ENCODE data around the gene WDR41.

WDR41 gene

DNA sequence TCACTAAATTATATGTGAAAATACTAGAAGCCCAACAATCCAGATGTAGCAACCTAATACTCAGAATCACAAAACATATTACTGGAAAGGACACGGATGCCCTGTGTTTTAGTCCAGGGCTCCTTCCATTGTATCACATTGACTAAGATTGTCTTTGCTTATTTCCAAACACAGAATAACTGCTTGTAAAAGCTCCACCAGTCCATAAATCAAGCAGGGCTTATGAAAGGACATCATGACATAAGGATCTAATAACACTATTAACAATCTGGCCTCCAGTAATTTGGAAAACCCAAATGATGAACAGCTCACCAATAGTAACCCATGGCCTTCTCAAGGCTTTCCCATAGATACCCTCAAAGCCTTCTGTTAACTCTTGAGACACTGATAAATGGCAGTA, 39.8 kb downstream of the WDR41 start:
- peaks cover 23 to 47% (median 34%) of the 10 kb centered on the region in 3 donors for H3K36me3 ChIP-seq
- no peak overlapping the region for H3K4me3 ChIP-seq
- no peaks in the 10 kb centered on the region for H3K27me3 ChIP-seq
- H3K9me3 ChIP-seq: no peaks in the 10 kb centered on the region
- intact Hi-C loops (cut with DNase I; ENCODE audit: low total_unique reads): no loop called here
- H3K27ac ChIP-seq: no peak overlapping the region
- TF ChIP-seq, protein P1, sequence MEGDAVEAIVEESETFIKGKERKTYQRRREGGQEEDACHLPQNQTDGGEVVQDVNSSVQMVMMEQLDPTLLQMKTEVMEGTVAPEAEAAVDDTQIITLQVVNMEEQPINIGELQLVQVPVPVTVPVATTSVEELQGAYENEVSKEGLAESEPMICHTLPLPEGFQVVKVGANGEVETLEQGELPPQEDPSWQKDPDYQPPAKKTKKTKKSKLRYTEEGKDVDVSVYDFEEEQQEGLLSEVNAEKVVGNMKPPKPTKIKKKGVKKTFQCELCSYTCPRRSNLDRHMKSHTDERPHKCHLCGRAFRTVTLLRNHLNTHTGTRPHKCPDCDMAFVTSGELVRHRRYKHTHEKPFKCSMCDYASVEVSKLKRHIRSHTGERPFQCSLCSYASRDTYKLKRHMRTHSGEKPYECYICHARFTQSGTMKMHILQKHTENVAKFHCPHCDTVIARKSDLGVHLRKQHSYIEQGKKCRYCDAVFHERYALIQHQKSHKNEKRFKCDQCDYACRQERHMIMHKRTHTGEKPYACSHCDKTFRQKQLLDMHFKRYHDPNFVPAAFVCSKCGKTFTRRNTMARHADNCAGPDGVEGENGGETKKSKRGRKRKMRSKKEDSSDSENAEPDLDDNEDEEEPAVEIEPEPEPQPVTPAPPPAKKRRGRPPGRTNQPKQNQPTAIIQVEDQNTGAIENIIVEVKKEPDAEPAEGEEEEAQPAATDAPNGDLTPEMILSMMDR (IDR thresholded peaks at IDR 0.05): no peak
- DNase-seq: no peak
- no peaks in the 10 kb centered on the region for H3K4me1 ChIP-seq

DNA sequence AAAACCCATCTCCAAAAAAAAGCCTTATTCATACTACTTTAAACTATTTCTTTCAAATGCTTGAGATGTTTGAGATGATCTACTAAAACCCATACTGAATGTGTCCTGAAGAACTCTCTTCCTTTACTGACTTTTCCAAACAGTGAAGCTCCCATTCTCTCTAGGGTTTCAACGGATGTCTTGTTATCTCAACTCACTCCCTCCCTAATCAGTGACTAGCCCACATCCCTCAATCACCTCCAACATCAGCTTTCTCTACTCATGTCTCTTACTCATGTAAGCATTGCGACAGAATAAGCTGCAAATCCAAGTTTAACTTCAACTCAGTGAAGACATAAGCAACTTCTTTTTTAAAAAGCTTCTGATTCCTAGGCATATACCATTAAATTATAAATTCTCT, 42.1 kb downstream of the WDR41 start:
- H3K36me3 ChIP-seq: peaks cover 29 to 50% (median 35%) of the 10 kb centered on the region in 3 donors
- TF ChIP-seq, protein P1 (IDR thresholded peaks at IDR 0.05): no peak
- intact Hi-C loops (cut with DNase I; ENCODE audit: low total_unique reads): no loop called here

DNA sequence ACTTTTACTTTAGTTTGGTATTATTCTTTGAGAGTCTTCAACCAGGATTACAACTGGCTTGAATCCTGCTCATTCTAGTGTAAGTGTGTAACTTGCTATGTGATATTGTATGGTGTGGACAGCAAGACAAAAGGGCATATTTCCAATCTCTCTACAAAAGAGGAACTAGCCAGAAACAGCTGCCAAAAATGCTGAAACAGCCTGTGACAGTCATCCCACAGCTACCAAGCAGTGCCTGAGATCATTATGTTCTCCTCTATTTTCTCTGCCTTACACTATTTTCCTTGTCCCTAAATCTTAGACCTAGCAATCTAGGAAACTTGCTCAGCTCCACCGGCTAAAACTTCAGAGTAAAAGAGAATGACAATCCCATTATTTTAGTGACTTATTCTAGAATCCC, 42.8 kb downstream of the WDR41 start:
- no peaks in the 10 kb centered on the region for H3K9me3 ChIP-seq
- TF ChIP-seq, protein P1 (IDR thresholded peaks at IDR 0.05): no peak
- H3K27me3 ChIP-seq: no peaks in the 10 kb centered on the region
- no peak overlapping the region for H3K27ac ChIP-seq
- intact Hi-C loops (cut with DNase I; ENCODE audit: low total_unique reads): no loop called here
- H3K4me1 ChIP-seq: no peaks in the 10 kb centered on the region
- H3K36me3 ChIP-seq: peaks cover 29 to 51% (median 35%) of the 10 kb centered on the region in 3 donors
- DNase-seq: no peak
- H3K4me3 ChIP-seq: no peak overlapping the region

More for the DNA sequence above, 42.1 kb downstream of the WDR41 start:
- no peaks in the 10 kb centered on the region for H3K27me3 ChIP-seq
- no peak overlapping the region for H3K27ac ChIP-seq
- H3K9me3 ChIP-seq: no peaks in the 10 kb centered on the region
- H3K4me1 ChIP-seq: no peaks in the 10 kb centered on the region
- no peak overlapping the region for H3K4me3 ChIP-seq
- no peak for DNase-seq

DNA sequence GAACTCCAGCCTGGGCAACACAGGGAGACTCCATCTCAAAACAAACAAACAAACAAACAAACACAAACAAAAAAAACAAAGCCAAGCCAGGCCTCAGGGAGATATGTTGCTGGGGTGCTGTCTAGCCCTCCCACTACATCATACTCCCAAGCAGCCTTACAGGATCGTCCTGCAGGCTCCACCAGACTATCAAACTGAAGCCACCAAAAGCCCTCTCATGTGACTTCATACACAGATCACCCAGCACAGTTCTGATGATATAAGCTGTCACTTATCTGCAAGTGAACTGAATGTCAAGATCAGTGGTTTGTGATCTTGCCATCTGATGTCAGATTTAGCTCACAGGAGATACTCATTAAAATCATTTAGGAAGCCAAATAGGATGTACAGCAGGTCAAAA, 43.3 kb downstream of the WDR41 start:
- no peak overlapping the region for H3K27ac ChIP-seq
- no peak overlapping the region for H3K4me3 ChIP-seq
- H3K9me3 ChIP-seq: no peaks in the 10 kb centered on the region
- H3K36me3 ChIP-seq: peaks cover 29 to 51% (median 39%) of the 10 kb centered on the region in 3 donors
- intact Hi-C loops (cut with DNase I; ENCODE audit: low total_unique reads): no loop called here
- TF ChIP-seq, protein P1 (IDR thresholded peaks at IDR 0.05): no peak
- H3K4me1 ChIP-seq: no peaks in the 10 kb centered on the region
- no peaks in the 10 kb centered on the region for H3K27me3 ChIP-seq
- no peak for DNase-seq

DNA sequence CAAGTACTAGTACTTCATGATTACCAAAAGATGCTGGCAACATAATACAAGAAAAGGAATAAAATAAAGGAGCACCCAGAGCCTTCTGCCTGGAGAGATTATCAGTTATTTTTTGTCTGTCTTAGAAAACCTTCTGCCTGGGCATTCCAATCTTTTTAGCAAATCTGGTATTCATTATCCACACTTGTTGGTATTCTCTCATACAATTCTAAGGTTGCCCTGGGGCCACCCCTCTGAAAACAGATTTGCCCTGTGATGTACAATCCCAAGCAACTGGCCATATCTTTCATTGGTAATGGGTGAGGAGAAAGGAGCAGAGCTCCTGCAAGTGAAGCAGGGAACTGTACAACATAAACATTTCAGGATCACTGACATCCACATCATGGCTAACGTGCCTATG, 47.8 kb downstream of the WDR41 start:
- Histone ChIP-seq H3K9me3 (no peaks in the 10 kb centered on the region), H3K27me3 (no peaks in the 10 kb centered on the region), H3K4me3 (no peak overlapping the region), H3K4me1 (no peaks in the 10 kb centered on the region), H3K36me3 (peaks cover 37 to 47% (median 38%) of the 10 kb centered on the region in 3 donors), H3K27ac (no peak overlapping the region)
- DNase-seq: no peak
- TF ChIP-seq, protein P1 (IDR thresholded peaks at IDR 0.05): no peak
- intact Hi-C loops (cut with DNase I; ENCODE audit: low total_unique reads): no loop called here

DNA sequence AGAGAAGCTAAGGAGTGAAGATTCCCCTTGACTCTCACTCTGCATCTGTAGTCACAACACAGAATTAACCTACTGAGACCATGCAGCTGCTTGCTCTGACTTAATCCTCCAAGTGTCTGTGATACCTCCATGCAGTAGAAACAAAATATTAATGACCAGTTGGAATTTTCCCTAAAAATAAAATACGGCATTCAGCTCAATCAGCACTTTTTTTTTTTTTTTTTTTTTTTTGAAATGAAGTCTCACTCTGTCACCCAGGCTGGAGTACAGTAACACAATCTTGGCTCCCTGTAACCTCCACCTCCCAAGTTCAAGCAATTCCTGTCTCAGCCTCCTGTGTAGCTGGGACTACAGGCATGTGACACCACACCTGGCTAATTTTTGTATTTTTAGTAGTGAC, 48.4 kb downstream of the WDR41 start:
- no peak overlapping the region for H3K27ac ChIP-seq
- DNase-seq: no peak
- intact Hi-C loops (cut with DNase I; ENCODE audit: low total_unique reads): no loop called here
- no peak overlapping the region for H3K4me3 ChIP-seq
- no peaks in the 10 kb centered on the region for H3K4me1 ChIP-seq
- H3K36me3 ChIP-seq: peaks cover 38 to 46% (median 38%) of the 10 kb centered on the region in 3 donors
- no peaks in the 10 kb centered on the region for H3K27me3 ChIP-seq
- TF ChIP-seq, protein P1 (IDR thresholded peaks at IDR 0.05): no peak
- no peaks in the 10 kb centered on the region for H3K9me3 ChIP-seq
